ENCODE data around the gene FBXO24.
"Not testable (repeated sequence)": the region's sequence is repeated elsewhere in the genome, so short reads cannot be mapped to it uniquely, and the experiment has no call there.

The FBXO24 gene

GRCh38 chr7:100561491-100562194 is 24.5 kb upstream of the FBXO24 start:
- no peak for FAIRE-seq

GRCh38 chr7:100562195-100563099 is 23.7 kb upstream of the FBXO24 start:
- FAIRE-seq, result no peak

DNA sequence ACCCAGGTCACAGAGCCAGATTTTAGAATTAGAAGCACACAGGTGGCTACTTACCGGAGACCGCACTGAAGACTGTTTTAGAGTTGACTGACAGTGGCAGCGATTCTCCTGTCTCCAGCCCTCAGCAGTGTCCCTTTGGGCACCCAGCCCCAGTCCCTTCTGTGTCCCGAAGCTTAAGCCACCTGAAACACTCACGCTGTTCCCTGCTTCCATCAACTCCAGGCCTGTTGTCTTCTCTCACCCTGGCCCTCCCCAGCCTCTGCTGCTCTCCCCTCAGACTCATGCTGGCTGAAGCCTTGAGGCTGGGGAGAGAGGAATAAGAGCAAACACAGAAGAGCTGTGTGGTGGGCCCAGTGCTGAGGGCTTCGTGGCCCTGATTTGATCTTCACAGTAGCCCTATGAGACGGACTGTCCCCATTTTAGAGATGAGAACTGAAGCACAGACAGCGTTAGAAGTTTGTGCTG is 23.0 kb upstream of the FBXO24 start:
- FAIRE-seq, result no peak

GRCh38 chr7:100563809-100564400 is 22.2 kb upstream of the FBXO24 start:
- no peak for FAIRE-seq

DNA sequence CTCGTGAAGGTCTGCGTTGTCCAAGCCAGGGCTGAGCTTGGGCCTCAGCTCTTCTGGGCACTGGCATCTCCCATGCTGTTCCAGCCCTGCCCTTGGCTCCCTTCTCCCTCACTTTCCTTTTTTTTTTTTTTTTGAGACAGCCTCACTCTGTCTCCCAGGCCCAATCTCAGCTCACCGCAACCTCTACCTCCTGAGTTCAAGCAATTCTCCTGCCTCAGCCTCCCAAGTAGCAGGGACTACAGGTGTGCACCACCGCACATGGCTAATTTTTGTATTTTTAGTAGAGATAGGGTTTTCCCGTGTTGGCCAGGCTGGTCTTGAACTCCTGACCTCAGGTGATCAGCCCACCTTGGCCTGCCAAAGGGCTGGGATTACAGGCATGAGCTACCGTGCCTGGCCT is 21.7 kb upstream of the FBXO24 start:
- FAIRE-seq, result not testable (repeated sequence)

DNA sequence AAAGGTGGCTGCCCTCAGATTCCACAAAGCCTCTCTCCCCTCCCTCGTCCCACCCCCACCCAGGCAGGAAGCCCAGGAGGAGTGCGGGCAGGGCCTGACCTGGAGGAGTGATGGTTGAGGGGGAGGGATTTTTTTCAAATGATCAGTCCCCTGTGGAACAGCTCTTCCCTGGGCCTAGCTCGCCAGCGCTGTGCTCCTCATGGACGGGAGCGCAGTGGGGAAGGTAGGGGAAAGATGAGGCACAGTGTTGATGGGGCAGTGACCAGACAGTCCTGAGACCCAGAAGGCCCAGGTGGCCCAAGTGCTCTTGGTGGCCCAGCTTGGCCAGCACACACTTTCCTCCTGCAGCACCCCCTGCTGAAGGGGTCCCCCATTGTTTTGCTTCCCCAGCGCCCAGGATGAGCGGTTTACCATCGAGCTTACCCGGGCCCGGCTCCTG is 21.0 kb upstream of the FBXO24 start:
- FAIRE-seq, result no peak

DNA sequence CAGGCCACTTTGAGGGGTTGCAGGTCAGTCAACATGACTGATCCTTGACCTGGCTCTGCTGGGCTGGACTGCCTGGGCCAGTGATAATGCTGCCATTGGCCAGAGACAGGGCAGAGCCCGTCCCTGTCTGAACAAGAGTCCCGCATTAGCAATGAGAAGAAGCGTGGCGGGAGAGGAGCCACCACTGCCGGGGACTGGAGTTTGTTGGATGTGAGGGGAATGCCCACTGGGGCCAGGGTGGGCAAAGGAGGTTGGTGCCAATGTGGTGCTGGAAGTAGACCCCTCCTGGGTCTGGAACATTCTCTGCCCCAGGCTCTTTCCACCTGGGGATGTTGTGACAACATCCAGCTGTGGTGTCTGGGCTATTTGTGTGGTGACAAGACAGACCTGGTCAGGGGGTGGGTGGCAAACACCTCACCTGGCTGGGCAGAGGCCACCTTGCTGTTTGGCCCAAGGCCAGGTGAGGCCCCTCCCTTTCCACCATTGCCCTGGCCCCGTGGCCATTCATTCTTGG is 20.1 kb upstream of the FBXO24 start:
- no peak for FAIRE-seq

GRCh38 chr7:100567031-100567730 is 18.9 kb upstream of the FBXO24 start:
- no peak for FAIRE-seq

- no peak for FAIRE-seq
Measured at GRCh38 chr7:100567751-100568175, 18.4 kb upstream of the FBXO24 start.

DNA sequence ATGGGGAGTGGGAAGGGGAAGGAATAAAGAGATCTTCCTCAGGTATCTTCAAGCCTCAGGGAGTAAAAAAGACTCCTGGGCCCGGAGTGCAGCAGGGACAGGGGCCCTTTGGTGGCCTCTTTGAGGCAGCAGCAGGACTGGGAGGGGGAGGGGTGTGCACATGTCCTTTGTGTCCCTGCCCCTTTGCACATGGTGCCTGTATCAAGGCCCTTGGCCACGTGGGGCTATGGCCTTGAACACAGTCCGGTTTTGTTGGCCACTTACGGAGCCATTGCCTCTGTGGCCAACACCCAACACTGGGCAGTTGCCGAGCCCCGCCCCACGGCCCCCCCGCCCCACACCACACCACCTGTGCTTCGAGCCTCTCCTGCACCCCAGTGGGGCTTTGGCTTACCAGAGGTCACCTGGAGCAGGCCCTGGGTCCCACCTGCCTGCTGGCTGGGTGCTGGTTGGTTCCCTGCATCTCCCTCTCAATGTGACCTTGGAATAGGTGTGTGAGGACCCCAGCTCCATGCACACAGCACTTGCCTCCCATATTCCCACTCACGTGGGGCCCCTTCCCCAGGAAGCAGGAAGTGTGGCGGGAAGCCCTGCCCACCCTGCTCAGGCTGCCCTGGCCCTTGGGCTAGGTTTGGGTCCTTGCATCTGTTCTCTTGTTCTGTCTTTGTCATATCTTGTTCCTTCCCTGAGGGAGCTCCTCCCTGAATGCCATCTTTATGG is 17.8 kb upstream of the FBXO24 start:
- FAIRE-seq, result no peak

GRCh38 chr7:100568896-100569844 is 17.0 kb upstream of the FBXO24 start:
- FAIRE-seq, result no peak

GRCh38 chr7:100570954-100571828 is 14.9 kb upstream of the FBXO24 start:
- no peak for FAIRE-seq

GRCh38 chr7:100571829-100572116 is 14.4 kb upstream of the FBXO24 start:
- no peak for FAIRE-seq

DNA sequence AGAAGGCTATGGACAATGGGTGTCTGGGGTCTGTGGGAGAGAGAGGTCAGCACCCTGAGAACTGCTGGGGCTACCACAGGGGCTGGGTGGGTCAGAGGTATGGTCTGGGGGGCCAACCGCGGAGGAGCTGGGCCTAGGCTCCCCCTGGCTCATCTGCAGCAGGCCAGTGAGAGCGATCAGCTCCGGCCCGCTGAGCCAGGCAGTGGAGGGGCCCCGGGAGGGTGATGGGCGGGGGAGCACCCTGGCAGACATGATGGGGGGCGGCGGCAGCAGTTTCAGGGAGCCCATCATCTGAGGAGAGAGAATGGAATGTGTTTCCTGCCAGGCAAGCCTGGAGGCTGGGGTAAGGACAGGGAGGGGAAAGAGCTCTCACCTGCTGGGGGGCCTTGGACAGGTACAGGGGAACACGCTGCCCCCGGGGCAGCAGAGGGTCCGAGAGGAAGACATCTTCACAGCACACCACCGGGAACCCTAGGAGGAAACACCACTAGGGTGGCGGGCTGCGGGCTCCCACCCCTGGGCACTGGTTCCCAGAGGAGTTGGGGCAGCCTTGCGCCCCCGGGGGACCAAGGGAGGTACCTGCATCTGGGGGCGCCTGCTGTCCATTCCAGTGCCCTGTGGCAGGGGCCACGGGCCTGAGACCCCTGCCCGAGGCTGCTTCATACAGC is 13.7 kb upstream of the FBXO24 start:
- FAIRE-seq, result no peak

DNA sequence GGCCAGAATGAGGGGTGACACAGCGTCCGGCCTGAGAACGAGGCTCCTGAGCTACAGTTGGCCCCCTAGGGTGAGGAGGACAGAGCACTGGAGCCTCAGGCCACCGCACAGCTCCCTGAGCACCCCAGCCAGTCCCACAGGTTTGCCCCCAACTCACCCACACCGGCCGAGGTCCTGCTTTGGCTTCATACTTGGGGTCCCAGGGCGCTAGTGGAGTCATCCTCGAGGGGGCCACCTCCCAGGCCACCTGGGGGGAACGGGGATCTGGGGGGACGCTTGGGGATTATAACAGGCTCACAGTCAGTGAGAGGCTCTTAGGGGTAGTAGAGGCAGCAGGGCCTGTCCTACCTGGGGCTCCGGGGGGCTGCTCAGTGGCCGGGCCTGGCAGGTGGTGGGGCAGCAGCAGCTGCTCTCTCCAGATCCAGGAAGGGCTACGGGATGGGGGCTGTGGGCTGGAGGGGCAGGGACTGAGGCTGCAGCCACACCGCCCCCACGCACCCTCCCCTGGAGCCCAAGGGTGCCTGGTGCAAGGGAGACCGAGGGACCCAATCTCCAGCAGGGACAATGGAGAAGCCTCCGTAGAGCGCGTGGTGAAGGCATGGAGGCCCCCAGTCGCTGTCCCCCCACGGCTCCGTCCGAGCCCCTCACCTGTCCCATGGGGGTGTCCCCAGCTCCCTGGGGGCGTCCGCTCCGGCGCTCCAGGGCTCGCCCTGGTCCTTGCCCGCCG is 13.0 kb upstream of the FBXO24 start:
- FAIRE-seq, result no peak

DNA sequence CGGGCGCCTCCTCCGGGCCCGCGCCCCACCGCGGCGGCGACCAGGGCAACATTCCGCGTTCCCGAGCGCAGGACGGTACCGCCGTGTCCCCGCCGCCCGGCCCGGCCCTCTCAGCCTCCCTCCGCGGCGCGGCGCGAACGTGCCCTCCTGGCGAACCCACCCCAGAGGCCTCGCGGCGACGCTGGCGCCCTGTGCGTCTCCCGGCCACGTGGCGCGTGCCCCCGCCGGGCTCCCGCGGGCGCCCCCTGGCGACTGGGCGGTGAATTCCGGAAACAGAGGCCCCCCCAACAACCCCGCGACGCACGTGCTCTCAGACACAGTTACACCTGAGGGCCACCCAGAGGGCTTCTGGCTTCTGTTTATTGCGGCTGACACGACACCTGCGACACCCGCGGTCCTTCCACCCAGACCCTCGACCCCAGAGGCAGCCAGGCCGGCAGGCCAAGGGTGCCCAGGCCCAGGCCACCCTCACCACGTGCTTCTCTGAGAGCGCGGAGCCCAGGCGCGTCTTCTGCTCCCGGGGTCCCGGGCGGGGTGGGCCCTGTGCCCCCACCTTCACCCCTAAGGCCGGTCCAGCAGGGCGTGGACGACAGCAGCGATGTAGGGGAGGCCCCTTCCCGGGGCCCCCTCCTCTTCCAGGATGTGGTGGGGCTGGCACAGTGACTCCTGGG is 12.3 kb upstream of the FBXO24 start, which contains the start of gene SAP25:
SAP25 (minus strand) TSS at position 210 of the 671 bp plus-strand sequence; CDS start at position 52, 158 bp downstream.
- FAIRE-seq, result no peak

- FAIRE-seq, result no peak
Measured at GRCh38 chr7:100574362-100575205, 11.5 kb upstream of the FBXO24 start.
